Urinary bladder (tissue), 4 donors: ENCODE measurements around the gene MRTFB. TPM values are rescaled to one million over a fixed set of nuclear protein-coding genes. Genes with fewer than 3 reads are reported as not detected.
"Not testable (repeated sequence)": the region's sequence is repeated elsewhere in the genome, so short reads cannot be mapped to it uniquely, and the experiment has no call there.

ENCODE experiments used
- DNase-seq: peaks from one replicate; pipeline ENCODE4 v3.0.0-alpha.2; 2015; ENCODE audit errors: extremely low spot score
- H3K27ac ChIP-seq: one replicate; pipeline ENCODE4 v1.5.1; 2013; ENCODE audit warnings: low read depth, mild to moderate bottlenecking, moderate library complexity
- H3K36me3 ChIP-seq: one replicate; pipeline ENCODE4 v1.6.1; 2013; ENCODE audit warnings: mild to moderate bottlenecking, moderate library complexity; ENCODE audit not compliant: insufficient read depth
- H3K4me1 ChIP-seq: one replicate; pipeline ENCODE4 v1.6.1; 2013; ENCODE audit warnings: mild to moderate bottlenecking, moderate library complexity; ENCODE audit not compliant: insufficient read depth
- H3K4me3 ChIP-seq: one replicate; pipeline ENCODE4 v1.5.1; 2013; ENCODE audit warnings: low read depth, low read length
- WGBS: extraction: QIAGEN DNeasy Blood & Tissue Kit; methylation state at CpG from one replicate; pipeline ENCODE4 v1.1.7; 2013; 5-methylcytosine and 5-hydroxymethylcytosine counted together
- polyA plus RNA-seq: library from polyadenylated mRNA; stranded (reverse); fragments of 200-250 nt; gene quantifications from one replicate; pipeline ENCODE4 v1.2.3, GENCODE V29; 2013
- total RNA-seq: library from RNA; depleted of rRNA; stranded (reverse); fragments of >200 nt; gene quantifications from one replicate; pipeline ENCODE4 v1.2.3, GENCODE V29; 2014
- donor health status: healthy with polysubstance abuse.
- donor health status: healthy.

Gene MRTFB
- total RNA-seq: 42.8 TPM
- 18.9 TPM for polyA plus RNA-seq

GRCh38 chr16:14070877-14071575 is at the start of gene MRTFB:
Gene MRTFB, plus strand, starts transcription at chr16:14071319. Its CDS starts 69,288 bp downstream, at chr16:14140607.
- under 1% methylated on average over 85 of the region's 86 CpGs for WGBS
- peak within 1 kb of the TSS; percentile 63 for H3K4me3 ChIP-seq
- H3K27ac ChIP-seq: peak within 1 kb of the TSS; percentile 76
- no peaks in the 10 kb centered on the region for H3K36me3 ChIP-seq
- DNase-seq: no peak
- no peaks in the 10 kb centered on the region for H3K4me1 ChIP-seq

- not testable (repeated sequence) for H3K27ac ChIP-seq, H3K4me3 ChIP-seq, H3K4me1 ChIP-seq, DNase-seq, H3K36me3 ChIP-seq
- WGBS: 92% methylated on average over 4 of the region's 4 CpGs
Measured at GRCh38 chr16:14023526-14023925, 47.6 kb upstream of the MRTFB start.

GRCh38 chr16:14024283-14024682 is 46.8 kb upstream of the MRTFB start:
- no peak for DNase-seq
- no peaks in the 10 kb centered on the region for H3K4me1 ChIP-seq
- H3K4me3 ChIP-seq: no peak overlapping the region
- H3K36me3 ChIP-seq: no peaks in the 10 kb centered on the region
- H3K27ac ChIP-seq: no peak overlapping the region
- WGBS: 32% methylated on average over 2 of the region's 2 CpGs

DNA sequence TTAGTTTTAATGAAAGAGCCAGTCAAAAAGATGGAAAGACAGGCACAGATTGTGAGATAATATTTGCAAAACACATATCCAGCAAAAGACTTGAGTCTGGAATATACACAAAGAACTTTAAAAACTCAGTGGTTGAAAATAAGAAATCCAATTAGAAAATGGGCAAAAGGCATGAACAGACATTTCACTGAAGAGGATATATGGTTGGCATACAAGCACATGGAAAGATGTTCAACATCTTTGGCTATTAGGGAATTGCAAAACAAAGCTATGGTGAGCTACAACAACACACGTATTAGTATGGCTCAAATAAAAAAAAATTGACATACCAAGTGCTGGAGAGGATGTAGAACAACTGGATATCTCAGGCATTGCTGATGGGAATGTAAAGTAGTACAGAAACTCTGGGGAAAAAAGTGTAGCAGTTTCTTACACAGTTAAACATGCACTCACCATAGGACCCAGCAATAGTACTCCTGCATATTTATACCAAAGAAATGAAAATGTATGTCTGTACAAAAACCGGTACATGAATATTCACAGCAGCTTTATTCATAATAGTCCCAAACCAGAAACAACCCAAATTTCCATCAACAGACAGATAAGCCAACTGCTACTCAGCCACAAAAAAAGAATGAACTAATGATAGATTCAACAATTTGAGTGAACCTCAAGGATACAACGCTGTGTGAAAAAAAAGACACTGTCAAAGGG is 44.4 kb upstream of the MRTFB start:
- H3K27ac ChIP-seq: no peak overlapping the region
- no peaks in the 10 kb centered on the region for H3K4me1 ChIP-seq
- no peak overlapping the region for H3K4me3 ChIP-seq
- WGBS: 87% methylated on average over 3 of the region's 3 CpGs
- DNase-seq: no peak
- H3K36me3 ChIP-seq: no peaks in the 10 kb centered on the region

- H3K4me1 ChIP-seq: no peaks in the 10 kb centered on the region
- 72% methylated on average over 3 of the region's 3 CpGs for WGBS
- no peak for DNase-seq
- H3K27ac ChIP-seq: no peak overlapping the region
- H3K36me3 ChIP-seq: no peaks in the 10 kb centered on the region
- H3K4me3 ChIP-seq: no peak overlapping the region
Measured at GRCh38 chr16:14028202-14028601, 42.9 kb upstream of the MRTFB start.

DNA sequence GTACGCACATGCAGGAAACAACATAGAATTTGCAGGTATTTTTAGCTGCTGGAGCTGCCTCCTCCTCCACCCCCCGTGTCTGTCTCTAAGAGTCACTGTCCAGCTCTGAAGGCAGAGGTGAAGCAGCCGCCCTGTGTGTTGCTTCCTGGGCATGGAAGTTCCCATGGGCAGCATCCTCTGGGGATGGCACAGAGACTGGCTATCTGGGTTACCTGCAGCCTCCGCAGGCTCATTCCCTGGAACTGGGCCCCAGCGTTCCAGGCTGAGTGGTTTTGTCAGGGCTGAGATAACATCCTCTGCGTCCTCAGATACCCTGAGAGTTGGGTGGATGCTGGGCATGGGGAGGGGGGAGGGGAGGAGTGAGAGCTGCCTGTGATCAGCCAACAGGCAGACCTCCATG is 41.5 kb upstream of the MRTFB start:
- no peak overlapping the region for H3K27ac ChIP-seq
- 55% methylated on average over 6 of the region's 6 CpGs for WGBS
- H3K4me3 ChIP-seq: no peak overlapping the region
- no peaks in the 10 kb centered on the region for H3K4me1 ChIP-seq
- no peaks in the 10 kb centered on the region for H3K36me3 ChIP-seq
- DNase-seq: no peak

DNA sequence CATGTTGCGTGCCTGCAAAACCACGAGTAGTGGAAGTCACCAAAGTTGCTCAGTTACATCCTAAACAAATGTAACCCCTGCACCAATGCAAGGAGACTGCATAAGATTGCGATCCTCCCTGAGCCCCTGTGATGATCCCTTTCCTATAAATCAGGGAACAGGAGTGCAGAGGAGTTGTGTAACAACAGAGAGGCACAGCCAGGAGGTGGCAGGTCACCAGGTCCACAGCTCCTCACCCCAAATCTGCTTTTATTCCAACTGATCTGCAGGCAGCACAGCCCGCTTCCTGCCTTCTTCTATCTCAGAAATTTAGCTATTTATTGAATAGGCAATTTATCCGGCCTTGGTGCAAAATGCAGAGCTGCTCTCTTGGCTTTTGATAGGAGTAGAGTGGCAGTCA is 36.0 kb upstream of the MRTFB start:
- Histone ChIP-seq H3K27ac (no peak overlapping the region), H3K4me1 (no peaks in the 10 kb centered on the region), H3K36me3 (no peaks in the 10 kb centered on the region), H3K4me3 (no peak overlapping the region)
- DNase-seq: no peak
- WGBS: 82% methylated on average over 5 of the region's 5 CpGs

GRCh38 chr16:14036889-14037288 is 34.2 kb upstream of the MRTFB start:
- no peaks in the 10 kb centered on the region for H3K36me3 ChIP-seq
- WGBS: 90% methylated on average over 7 of the region's 7 CpGs
- no peak overlapping the region for H3K27ac ChIP-seq
- H3K4me1 ChIP-seq: no peaks in the 10 kb centered on the region
- no peak overlapping the region for H3K4me3 ChIP-seq
- DNase-seq: no peak

- no peak overlapping the region for H3K4me3 ChIP-seq
- no peaks in the 10 kb centered on the region for H3K36me3 ChIP-seq
- DNase-seq: no peak
- 99% methylated on average over 3 of the region's 3 CpGs for WGBS
- H3K27ac ChIP-seq: no peak overlapping the region
- H3K4me1 ChIP-seq: no peaks in the 10 kb centered on the region
Measured at GRCh38 chr16:14037960-14038359, 33.2 kb upstream of the MRTFB start.

GRCh38 chr16:14041164-14041563 is 30.0 kb upstream of the MRTFB start:
- H3K27ac ChIP-seq: no peak overlapping the region
- no peaks in the 10 kb centered on the region for H3K4me1 ChIP-seq
- H3K36me3 ChIP-seq: no peaks in the 10 kb centered on the region
- WGBS: 85% methylated on average over 4 of the region's 4 CpGs
- H3K4me3 ChIP-seq: no peak overlapping the region
- DNase-seq: no peak

- H3K4me3 ChIP-seq: no peak overlapping the region
- H3K36me3 ChIP-seq: no peaks in the 10 kb centered on the region
- DNase-seq: no peak
- no peak overlapping the region for H3K27ac ChIP-seq
- WGBS: 43% methylated on average over 10 of the region's 10 CpGs
- no peaks in the 10 kb centered on the region for H3K4me1 ChIP-seq
Measured at GRCh38 chr16:14042706-14043105, 28.4 kb upstream of the MRTFB start.

DNA sequence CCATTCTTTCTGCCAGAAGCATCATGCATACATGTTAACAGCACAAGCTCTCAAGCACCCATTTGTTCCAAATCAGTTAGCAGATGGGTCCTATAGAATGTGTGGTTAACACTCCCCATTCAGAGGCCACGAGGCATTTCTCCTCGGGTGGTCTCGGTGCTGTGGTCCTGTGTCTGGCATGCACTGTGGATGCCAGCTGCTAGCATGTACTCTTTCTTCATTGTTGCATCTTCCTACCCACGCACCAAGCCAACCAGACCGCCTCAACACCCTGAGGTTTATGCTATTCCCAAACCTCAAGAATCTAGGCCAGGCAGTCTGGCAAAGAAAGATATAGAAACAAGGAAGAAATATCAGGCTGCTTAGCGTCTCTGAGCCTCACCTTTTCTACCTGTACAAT is 27.8 kb upstream of the MRTFB start:
- Histone ChIP-seq H3K27ac (no peak overlapping the region), H3K4me3 (no peak overlapping the region), H3K4me1 (no peaks in the 10 kb centered on the region), H3K36me3 (no peaks in the 10 kb centered on the region)
- no peak for DNase-seq
- WGBS: 83% methylated on average over 6 of the region's 6 CpGs

DNA sequence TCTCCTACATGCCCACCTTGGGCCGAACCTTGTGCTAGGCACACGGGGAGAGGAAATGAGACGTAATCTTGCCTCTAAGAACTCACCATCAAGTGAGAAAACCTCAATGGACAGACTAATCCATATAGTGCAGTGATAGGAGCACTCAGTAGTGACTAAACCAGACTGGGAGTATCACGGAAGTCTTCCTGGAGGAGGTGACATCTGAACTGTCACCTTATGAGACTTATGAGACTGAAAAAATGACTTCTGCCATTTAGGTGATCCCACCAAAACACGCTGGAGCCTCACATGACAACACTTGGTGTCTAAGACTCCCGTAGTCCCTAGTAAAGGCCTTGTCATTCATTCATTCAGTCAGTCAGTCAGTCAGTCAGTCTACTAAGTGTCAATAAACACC is 27.3 kb upstream of the MRTFB start:
- H3K36me3 ChIP-seq: no peaks in the 10 kb centered on the region
- WGBS: 90% methylated on average over 6 of the region's 6 CpGs
- no peak overlapping the region for H3K4me3 ChIP-seq
- DNase-seq: no peak
- H3K4me1 ChIP-seq: no peaks in the 10 kb centered on the region
- H3K27ac ChIP-seq: no peak overlapping the region

GRCh38 chr16:14047121-14047859 is 23.8 kb upstream of the MRTFB start:
- not testable (repeated sequence) for H3K36me3 ChIP-seq, H3K27ac ChIP-seq, H3K4me3 ChIP-seq, H3K4me1 ChIP-seq, DNase-seq
- WGBS: 66% methylated on average over 6 of the region's 6 CpGs
